SK-N-SH (cell line): ENCODE results near the gene RNF180.

Experiments used
- EP300 ChIP-seq, 2 experiments: IDR thresholded peaks; 2 replicates each; pipeline versions ENCODE4 v1.4.0 to v1.6.1; 2012; ENCODE audit warnings: borderline replicate concordance in 1 of 2, low read depth in 1 of 2, low read length in 1 of 2
- FOSL2 ChIP-seq: IDR thresholded peaks from 2 replicates; pipeline ENCODE4 v1.4.0; 2012; ENCODE audit warnings: low read depth, mild to moderate bottlenecking, moderate library complexity, borderline replicate concordance
- FOXM1 ChIP-seq: IDR thresholded peaks from 2 replicates; pipeline ENCODE4 v1.4.0; 2012; ENCODE audit warnings: low read depth, mild to moderate bottlenecking
- GABPA ChIP-seq: IDR thresholded peaks from 2 replicates; pipeline ENCODE4 v1.4.0; 2012; ENCODE audit warnings: low read depth, mild to moderate bottlenecking
- MXI1 ChIP-seq: IDR thresholded peaks from 2 replicates; pipeline ENCODE4 v1.6.1; 2012; ENCODE audit warnings: mild to moderate bottlenecking, low read depth, low read length, improper control_type of control experiment
- NFIC ChIP-seq: IDR thresholded peaks from 2 replicates; pipeline ENCODE4 v1.4.0; 2012; ENCODE audit warnings: borderline replicate concordance
- POLR2AphosphoS5 ChIP-seq: IDR thresholded peaks from 2 replicates; pipeline ENCODE4 v1.6.1; 2012; ENCODE audit warnings: low read depth, low read length
- RCOR1 ChIP-seq: fragments of 150-350 bp; IDR thresholded peaks from 2 replicates; pipeline ENCODE4 v1.6.1; 2017; ENCODE audit warnings: antibody characterized with exemption, low read length
- SMC3 ChIP-seq: IDR thresholded peaks from 2 replicates; pipeline ENCODE4 v1.6.1; 2012; ENCODE audit warnings: low read depth, low read length, improper control_type of control experiment
- TAF1 ChIP-seq: IDR thresholded peaks from 2 replicates; pipeline ENCODE4 v1.6.1; 2012; ENCODE audit warnings: low read depth, mild to moderate bottlenecking, low read length, moderate library complexity, borderline replicate concordance
- TCF12 ChIP-seq: IDR thresholded peaks from 2 replicates; pipeline ENCODE4 v1.4.0; 2012
- TF ChIP-seq, protein P1 (sequence below): fragments of 200-600 bp; sonication (generic); IDR thresholded peaks from 2 replicates; pipeline ENCODE4 v1.6.1; 2017; ENCODE audit warnings: antibody characterized with exemption, mild to moderate bottlenecking, moderate library complexity
- TF ChIP-seq, protein P2 (sequence below): IDR thresholded peaks from 2 replicates; pipeline ENCODE4 v1.6.1; 2012; ENCODE audit warnings: mild to moderate bottlenecking, low read depth, low read length, moderate library complexity

DNA sequence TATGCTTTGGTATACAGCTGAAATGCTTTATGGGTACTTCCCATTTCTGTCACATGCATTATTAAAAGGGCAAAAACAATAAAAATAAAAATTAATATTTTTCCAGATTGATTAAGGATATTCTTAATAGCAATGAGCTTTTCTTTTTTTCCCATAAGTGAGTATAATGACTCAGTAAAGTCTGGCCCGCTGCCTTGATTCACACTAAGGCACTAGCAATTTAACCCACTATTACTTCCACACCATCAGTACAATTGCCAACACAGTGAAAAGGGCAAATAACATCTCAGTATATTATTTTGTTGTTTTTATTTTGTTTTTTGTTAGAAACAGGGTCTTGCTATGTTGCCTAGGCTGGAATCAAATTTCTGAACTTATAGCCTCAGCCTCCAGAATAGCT is 150.1 kb downstream of the RNF180 start:
- TF ChIP-seq TAF1, result no peak
- TF ChIP-seq, protein P1, sequence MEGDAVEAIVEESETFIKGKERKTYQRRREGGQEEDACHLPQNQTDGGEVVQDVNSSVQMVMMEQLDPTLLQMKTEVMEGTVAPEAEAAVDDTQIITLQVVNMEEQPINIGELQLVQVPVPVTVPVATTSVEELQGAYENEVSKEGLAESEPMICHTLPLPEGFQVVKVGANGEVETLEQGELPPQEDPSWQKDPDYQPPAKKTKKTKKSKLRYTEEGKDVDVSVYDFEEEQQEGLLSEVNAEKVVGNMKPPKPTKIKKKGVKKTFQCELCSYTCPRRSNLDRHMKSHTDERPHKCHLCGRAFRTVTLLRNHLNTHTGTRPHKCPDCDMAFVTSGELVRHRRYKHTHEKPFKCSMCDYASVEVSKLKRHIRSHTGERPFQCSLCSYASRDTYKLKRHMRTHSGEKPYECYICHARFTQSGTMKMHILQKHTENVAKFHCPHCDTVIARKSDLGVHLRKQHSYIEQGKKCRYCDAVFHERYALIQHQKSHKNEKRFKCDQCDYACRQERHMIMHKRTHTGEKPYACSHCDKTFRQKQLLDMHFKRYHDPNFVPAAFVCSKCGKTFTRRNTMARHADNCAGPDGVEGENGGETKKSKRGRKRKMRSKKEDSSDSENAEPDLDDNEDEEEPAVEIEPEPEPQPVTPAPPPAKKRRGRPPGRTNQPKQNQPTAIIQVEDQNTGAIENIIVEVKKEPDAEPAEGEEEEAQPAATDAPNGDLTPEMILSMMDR, result no peak
- no peak for TF ChIP-seq POLR2AphosphoS5
- TF ChIP-seq RCOR1, result no peak
- no peak for TF ChIP-seq FOXM1
- TF ChIP-seq NFIC, result no peak
- no peak for TF ChIP-seq FOSL2
- no peak for TF ChIP-seq MXI1
- TF ChIP-seq TCF12, result no peak
- TF ChIP-seq, protein P2, sequence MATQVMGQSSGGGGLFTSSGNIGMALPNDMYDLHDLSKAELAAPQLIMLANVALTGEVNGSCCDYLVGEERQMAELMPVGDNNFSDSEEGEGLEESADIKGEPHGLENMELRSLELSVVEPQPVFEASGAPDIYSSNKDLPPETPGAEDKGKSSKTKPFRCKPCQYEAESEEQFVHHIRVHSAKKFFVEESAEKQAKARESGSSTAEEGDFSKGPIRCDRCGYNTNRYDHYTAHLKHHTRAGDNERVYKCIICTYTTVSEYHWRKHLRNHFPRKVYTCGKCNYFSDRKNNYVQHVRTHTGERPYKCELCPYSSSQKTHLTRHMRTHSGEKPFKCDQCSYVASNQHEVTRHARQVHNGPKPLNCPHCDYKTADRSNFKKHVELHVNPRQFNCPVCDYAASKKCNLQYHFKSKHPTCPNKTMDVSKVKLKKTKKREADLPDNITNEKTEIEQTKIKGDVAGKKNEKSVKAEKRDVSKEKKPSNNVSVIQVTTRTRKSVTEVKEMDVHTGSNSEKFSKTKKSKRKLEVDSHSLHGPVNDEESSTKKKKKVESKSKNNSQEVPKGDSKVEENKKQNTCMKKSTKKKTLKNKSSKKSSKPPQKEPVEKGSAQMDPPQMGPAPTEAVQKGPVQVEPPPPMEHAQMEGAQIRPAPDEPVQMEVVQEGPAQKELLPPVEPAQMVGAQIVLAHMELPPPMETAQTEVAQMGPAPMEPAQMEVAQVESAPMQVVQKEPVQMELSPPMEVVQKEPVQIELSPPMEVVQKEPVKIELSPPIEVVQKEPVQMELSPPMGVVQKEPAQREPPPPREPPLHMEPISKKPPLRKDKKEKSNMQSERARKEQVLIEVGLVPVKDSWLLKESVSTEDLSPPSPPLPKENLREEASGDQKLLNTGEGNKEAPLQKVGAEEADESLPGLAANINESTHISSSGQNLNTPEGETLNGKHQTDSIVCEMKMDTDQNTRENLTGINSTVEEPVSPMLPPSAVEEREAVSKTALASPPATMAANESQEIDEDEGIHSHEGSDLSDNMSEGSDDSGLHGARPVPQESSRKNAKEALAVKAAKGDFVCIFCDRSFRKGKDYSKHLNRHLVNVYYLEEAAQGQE, result no peak
- TF ChIP-seq EP300 (IDR thresholded peaks at IDR 0.05; ENCODE audit: borderline replicate concordance in 1 of 2, low read depth in 1 of 2, low read length in 1 of 2), result no peak
- no peak for TF ChIP-seq GABPA
- no peak for TF ChIP-seq SMC3
